HCT116 (cell line): ENCODE results near the gene TNNC1. TPM values are rescaled to one million over a fixed set of nuclear protein-coding genes. Genes with fewer than 3 reads are reported as not detected.
A peak's percentile ranks its signal among the peaks of the same experiment; 100 is the strongest.

ENCODE experiments used
- ATAC-seq: fragments of 200-7000 bp; cut with Tn5 transposase; 2 replicates; pipeline ENCODE4 v1.9.1; 2020; ENCODE audit warnings: mild to moderate bottlenecking, moderate library complexity
- BruUV-seq: library from RNA; stranded (reverse); fragments of 400-500 nt; replicated peaks from 2 replicates; lab custom pipeline; 2021; lab: Mats Ljungman, UMichigan
- CTCF ChIA-PET: fragments of 300-600 bp; sonication (Branson Sonifier 250); formaldehyde crosslinking; loops from one replicate; lab custom pipeline; 2021; ENCODE audit warnings: antibody characterized with exemption; lab: Charles Lee
- POLR2A ChIA-PET: fragments of 300-600, 350-600 bp; sonication (Branson Sonifier 250); formaldehyde crosslinking; loops from one replicate; lab custom pipeline; 2021; ENCODE audit warnings: antibody characterized with exemption; lab: Charles Lee
- RAD21 ChIA-PET, 2 experiments: fragments of 300-600 bp; sonication (Branson Sonifier 250); formaldehyde crosslinking; loops; one replicate each; lab custom pipeline; 2023; ENCODE audit warnings: low total read pairs in 2 of 2; ENCODE audit not compliant: uncharacterized antibody in 2 of 2, unreplicated experiment in 2 of 2, low non-redundant PET in 1 of 2; lab: Charles Lee
- DNase-seq: peaks from one replicate; pipeline ENCODE4 v3.0.0-alpha.2; 2010; ENCODE audit warnings: low read depth, low spot score
- H2AFZ ChIP-seq: fragments of 200-600 bp; shearing (Covaris generic), sonication (generic); 2 replicates; pipeline ENCODE4 v1.6.1; 2017; ENCODE audit warnings: low read depth, mixed run types, mixed read lengths, antibody characterized with exemption, low read length; ENCODE audit not compliant: poor library complexity, severe bottlenecking
- H3K27ac ChIP-seq: 2 replicates; pipeline ENCODE4 v1.5.1; 2012; ENCODE audit warnings: low read depth, low read length
- H3K27me3 ChIP-seq: fragments of 200-600 bp; sonication (generic); 2 replicates; pipeline ENCODE4 v1.6.1; 2016; ENCODE audit warnings: mixed run types, low read length, mixed read lengths; ENCODE audit not compliant: insufficient read depth
- H3K36me3 ChIP-seq, 2 experiments: fragments of 200-500 bp in 1 of 2; fragments of 200-600 bp in 1 of 2; sonication (Bioruptor generic) in 1 of 2; sonication (generic) in 1 of 2; 2 replicates each; pipeline versions ENCODE4 v1.5.1 to v1.6.1; 2014 to 2016; ENCODE audit warnings: low read length in 2 of 2, inconsistent platforms in 1 of 2, mixed read lengths in 1 of 2, mixed run types in 1 of 2; ENCODE audit not compliant: insufficient read depth in 2 of 2, control insufficient read depth in 1 of 2
- H3K4me1 ChIP-seq, 2 experiments: fragments of 200-600 bp in 1 of 2; sonication (generic) in 1 of 2; 2 replicates each; pipeline versions ENCODE4 v1.5.1 to v1.6.1; 2012 to 2017; ENCODE audit warnings: low read length in 2 of 2, inconsistent platforms in 1 of 2, mild to moderate bottlenecking in 1 of 2, mixed read lengths in 1 of 2, mixed run types in 1 of 2, moderate library complexity in 1 of 2; ENCODE audit not compliant: insufficient read depth in 2 of 2, control insufficient read depth in 1 of 2
- H3K4me2 ChIP-seq: fragments of 200-600 bp; sonication (generic); 2 replicates; pipeline ENCODE4 v1.6.1; 2017; ENCODE audit warnings: mixed run types, low read length, mixed read lengths
- H3K4me3 ChIP-seq, 2 experiments: fragments of 200-600 bp in 1 of 2; sonication (generic) in 1 of 2; replicated peaks in 1 of 2; 2 replicates each; pipeline ENCODE4 v1.5.1; 2011 to 2016; ENCODE audit warnings: low read length in 2 of 2, control low read depth in 1 of 2, low read depth in 1 of 2, mild to moderate bottlenecking in 1 of 2, mixed read lengths in 1 of 2, mixed run types in 1 of 2
- H3K79me2 ChIP-seq: fragments of 200-600 bp; sonication (generic); 2 replicates; pipeline ENCODE4 v1.6.1; 2017; ENCODE audit warnings: mild to moderate bottlenecking, mixed run types, low read length, moderate library complexity, mixed read lengths; ENCODE audit not compliant: insufficient read depth
- H3K9ac ChIP-seq: fragments of 200-600 bp; sonication (generic); 2 replicates; pipeline ENCODE4 v1.6.1; 2016; ENCODE audit warnings: low read length, mixed read lengths
- H3K9me2 ChIP-seq: fragments of 200-600 bp; sonication (generic), shearing (Covaris generic); 2 replicates; pipeline ENCODE4 v1.6.1; 2017; ENCODE audit warnings: mixed run types, mild to moderate bottlenecking, moderate library complexity; ENCODE audit not compliant: insufficient read depth
- H3K9me3 ChIP-seq, 2 experiments: fragments of 200-500 bp in 1 of 2; fragments of 200-600 bp in 1 of 2; sonication (Bioruptor generic) in 1 of 2; sonication (generic) in 1 of 2; 2 replicates each; pipeline ENCODE4 v1.6.1; 2014 to 2017; ENCODE audit warnings: low read length in 2 of 2, mixed read lengths in 2 of 2, inconsistent platforms in 1 of 2, low read depth in 1 of 2, mild to moderate bottlenecking in 1 of 2, mixed run types in 1 of 2, moderate library complexity in 1 of 2; ENCODE audit not compliant: control insufficient read depth in 1 of 2, insufficient read depth in 1 of 2
- H4K20me1 ChIP-seq: fragments of 200-600 bp; sonication (generic), shearing (Covaris generic); 2 replicates; pipeline ENCODE4 v1.6.1; 2017; ENCODE audit warnings: mixed run types, mild to moderate bottlenecking, moderate library complexity; ENCODE audit not compliant: insufficient read depth
- CBX3 ChIP-seq: IDR thresholded peaks from 2 replicates; pipeline ENCODE4 v1.6.1; 2012; ENCODE audit warnings: low read depth
- CEBPB ChIP-seq: IDR thresholded peaks from 2 replicates; pipeline ENCODE4 v1.6.1; 2012; ENCODE audit warnings: low read depth
- CTCF ChIP-seq, 3 experiments: fragments of 200-600 bp in 1 of 3; sonication (generic) in 1 of 3; IDR thresholded peaks in 2 of 3; conservative IDR thresholded peaks in 1 of 3; 2 replicates each; pipeline ENCODE4 v1.5.1; 2012 to 2017; ENCODE audit warnings: low read depth in 2 of 3, low read length in 2 of 3, antibody characterized with exemption in 1 of 3, borderline replicate concordance in 1 of 3, control low read depth in 1 of 3, mild to moderate bottlenecking in 1 of 3, mixed read lengths in 1 of 3, mixed run types in 1 of 3, moderate library complexity in 1 of 3; ENCODE audit not compliant: insufficient read depth in 1 of 3
- EGR1 ChIP-seq: IDR thresholded peaks from 2 replicates; pipeline ENCODE4 v1.6.1; 2012; ENCODE audit warnings: low read depth
- EZH2 ChIP-seq: fragments of 200-600 bp; sonication (generic); IDR thresholded peaks from 2 replicates; pipeline ENCODE4 v1.6.1; 2017; ENCODE audit warnings: antibody characterized with exemption, mixed run types
- EZH2phosphoT487 ChIP-seq: fragments of 200-600 bp; IDR thresholded peaks from 2 replicates; pipeline ENCODE4 v1.6.1; 2018; ENCODE audit warnings: antibody characterized with exemption, borderline replicate concordance
- FOSL1 ChIP-seq: IDR thresholded peaks from 2 replicates; pipeline ENCODE4 v1.6.1; 2012; ENCODE audit warnings: low read depth
- JUND ChIP-seq: IDR thresholded peaks from 2 replicates; pipeline ENCODE4 v1.6.1; 2012
- MAX ChIP-seq: IDR thresholded peaks from 2 replicates; pipeline ENCODE4 v1.6.1; 2012
- POLR2A ChIP-seq: IDR thresholded peaks from 2 replicates; pipeline ENCODE4 v1.7.0; 2011; ENCODE audit warnings: borderline replicate concordance; ENCODE audit not compliant: insufficient read depth, insufficient read length; ENCODE audit errors: extremely low read depth
- POLR2AphosphoS5 ChIP-seq: IDR thresholded peaks from 2 replicates; pipeline ENCODE4 v1.6.1; 2011; ENCODE audit warnings: mild to moderate bottlenecking, low read depth, low read length, moderate library complexity
- RAD21 ChIP-seq: IDR thresholded peaks from 2 replicates; pipeline ENCODE4 v1.6.1; 2012; ENCODE audit warnings: low read depth, mild to moderate bottlenecking
- SP1 ChIP-seq: IDR thresholded peaks from 2 replicates; pipeline ENCODE4 v1.6.1; 2012; ENCODE audit warnings: low read depth
- SRF ChIP-seq: IDR thresholded peaks from 2 replicates; pipeline ENCODE4 v1.6.1; 2012; ENCODE audit warnings: low read depth
- TCF7L2 ChIP-seq: IDR thresholded peaks from 2 replicates; pipeline ENCODE4 v1.7.0; 2011; ENCODE audit warnings: borderline replicate concordance, inconsistent platforms; ENCODE audit not compliant: insufficient read depth, insufficient read length; ENCODE audit errors: extremely low read depth
- YY1 ChIP-seq: IDR thresholded peaks from 2 replicates; pipeline ENCODE4 v1.6.1; 2011; ENCODE audit warnings: low read length, low read depth, moderate library complexity, mild to moderate bottlenecking; ENCODE audit not compliant: insufficient replicate concordance; ENCODE audit errors: extremely low read depth
- ZBTB33 ChIP-seq: IDR thresholded peaks from 2 replicates; pipeline ENCODE4 v1.6.1; 2011; ENCODE audit warnings: mild to moderate bottlenecking, low read length, moderate library complexity; ENCODE audit not compliant: insufficient replicate concordance; ENCODE audit errors: extremely low read depth
- ZFX ChIP-seq: fragments of 450-650 bp; IDR thresholded peaks from 2 replicates; pipeline ENCODE4 v1.6.1; 2017
- ZNF274 ChIP-seq: fragments of 200-500 bp; sonication (Bioruptor generic); IDR thresholded peaks from 2 replicates; pipeline ENCODE4 v1.6.1; 2014; ENCODE audit warnings: mild to moderate bottlenecking, low read depth, low read length, inconsistent platforms
- intact Hi-C: fragments of 100-400 bp; cut with micrococcal nuclease; formaldehyde crosslinking; loops from 2 replicates; pipeline ENCODE4 v1.10.0; 2022
- total RNA-seq: library from RNA; stranded (reverse); gene quantifications from one replicate; pipeline ENCODE4 v1.2.1, GENCODE V29; 2021; ENCODE audit not compliant: unreplicated experiment

The TNNC1 gene
- total RNA-seq, 1 experiment from 2014 or later: 2.2 TPM

- no peaks in the 10 kb centered on the region for H3K9me3 ChIP-seq
- intact Hi-C loops: loop anchor here (1.0 kb wide), 2 partner anchors 19 to 254 kb away; no protein-coding TSS in a partner anchor
- H2AFZ ChIP-seq: peak overlapping the region; percentile 60
- no peaks in the 10 kb centered on the region for H3K36me3 ChIP-seq
- no peaks in the 10 kb centered on the region for H4K20me1 ChIP-seq
- no peak overlapping the region for H3K9ac ChIP-seq
- BruUV-seq: no TSS peak
- RAD21 ChIA-PET: interaction anchor here in 1 of 2 experiments (0.9 kb wide), 1 partner anchor 24 kb away, joined by 3 read pairs; no protein-coding TSS in a partner anchor
- no peaks in the 10 kb centered on the region for H3K9me2 ChIP-seq
- CTCF ChIA-PET: interaction anchor here (1.2 to 1.7 kb wide), 2 partner anchors 18 to 20 kb away, joined by 3 to 13 read pairs; no protein-coding TSS in a partner anchor
- no peak overlapping the region for H3K27ac ChIP-seq
- H3K4me3 ChIP-seq: no peak overlapping the region
- no peaks in the 10 kb centered on the region for H3K79me2 ChIP-seq
- no peaks in the 10 kb centered on the region for H3K4me1 ChIP-seq
- DNase-seq (peak; percentile 51), ATAC-seq (peak; percentile 97)
- H3K27me3 ChIP-seq: no peaks in the 10 kb centered on the region
- POLR2A ChIA-PET: no interaction called here
- no peak overlapping the region for H3K4me2 ChIP-seq
- TF ChIP-seq EZH2: no peak
- no peak for TF ChIP-seq TCF7L2
- no peak for TF ChIP-seq MAX
- TF ChIP-seq CBX3: peak; percentile 30; the same call in 1 of the 2 replicates
- peak; percentile 94 for TF ChIP-seq RAD21
- TF ChIP-seq YY1: peak; percentile 15
- no peak for TF ChIP-seq POLR2AphosphoS5
- TF ChIP-seq EGR1: no peak
- no peak for TF ChIP-seq SRF
- TF ChIP-seq POLR2A: no peak
- TF ChIP-seq ZNF274: no peak
- peak; percentile 29; the same call in 1 of the 2 replicates for TF ChIP-seq CEBPB
- no peak for TF ChIP-seq ZBTB33
- no peak for TF ChIP-seq JUND
- no peak for TF ChIP-seq SP1
- TF ChIP-seq CTCF (IDR thresholded peaks at IDR 0.05 in 2 of 3, conservative IDR thresholded peaks at IDR 0.05 in 1 of 3; ENCODE audit: borderline replicate concordance in 1 of 3, insufficient read depth in 1 of 3, low read depth in 2 of 3, low read length in 2 of 3): peak; percentile 83 to 93 (median 88)
- TF ChIP-seq FOSL1: no peak
- no peak for TF ChIP-seq EZH2phosphoT487
- TF ChIP-seq ZFX: no peak
Measured at GRCh38 chr3:52428151-52429005, 25.5 kb downstream of the TNNC1 start.
